ENCODE measurements around the gene FAM174A. TPM values are rescaled to one million over a fixed set of nuclear protein-coding genes. Genes with fewer than 3 reads are reported as not detected.

Gene FAM174A
- total RNA-seq, 1 experiment from 2014 or later: 6.4 TPM

- no peak overlapping the region for H3K27ac Mint-ChIP-seq
- H3K4me3 Mint-ChIP-seq: no peak overlapping the region
- CTCF ChIA-PET: interaction anchor here (0.8 to 1.3 kb wide), 4 partner anchors 29 to 180 kb away, joined by 3 to 4 read pairs (median 3); no protein-coding TSS in a partner anchor
- POLR2A ChIA-PET: interaction anchor here (0.5 kb wide), 1 partner anchor 105 kb away, joined by 4 read pairs; no protein-coding TSS in a partner anchor
- no peak for TF ChIP-seq HMGA2 (CRISPR knock-in tag; IDR thresholded peaks at IDR 0.05)
- no peak for TF ChIP-seq ELF4 (CRISPR knock-in tag; IDR thresholded peaks at IDR 0.05; ENCODE audit: low read depth)
- TF ChIP-seq, protein P1, sequence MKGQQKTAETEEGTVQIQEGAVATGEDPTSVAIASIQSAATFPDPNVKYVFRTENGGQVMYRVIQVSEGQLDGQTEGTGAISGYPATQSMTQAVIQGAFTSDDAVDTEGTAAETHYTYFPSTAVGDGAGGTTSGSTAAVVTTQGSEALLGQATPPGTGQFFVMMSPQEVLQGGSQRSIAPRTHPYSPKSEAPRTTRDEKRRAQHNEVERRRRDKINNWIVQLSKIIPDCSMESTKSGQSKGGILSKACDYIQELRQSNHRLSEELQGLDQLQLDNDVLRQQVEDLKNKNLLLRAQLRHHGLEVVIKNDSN (CRISPR knock-in tag; IDR thresholded peaks at IDR 0.05): no peak
- TF ChIP-seq ATF1 (CRISPR knock-in tag; IDR thresholded peaks at IDR 0.05): no peak
- TF ChIP-seq ATF2 (CRISPR knock-in tag; IDR thresholded peaks at IDR 0.05; ENCODE audit: borderline replicate concordance, low read depth): no peak
- TF ChIP-seq CREB1 (CRISPR knock-in tag; IDR thresholded peaks at IDR 0.05): no peak
- TF ChIP-seq NFATC4 (CRISPR knock-in tag; IDR thresholded peaks at IDR 0.05): no peak
- TF ChIP-seq ZNF671 (CRISPR knock-in tag; IDR thresholded peaks at IDR 0.05): no peak
- no peak for TF ChIP-seq RORB (CRISPR knock-in tag; IDR thresholded peaks at IDR 0.05)
- DNase-seq (ENCODE audit: low spot score) (peak; percentile 59), ATAC-seq (peak; percentile 98)
- H3K27me3 Mint-ChIP-seq (ENCODE audit: low read depth): no peaks in the 10 kb centered on the region
- no peaks in the 10 kb centered on the region for H3K36me3 Mint-ChIP-seq
- H3K4me1 Mint-ChIP-seq: peaks cover 5% of the 10 kb centered on the region
- 0 out of 2 replicates have a peak, but pooled peaks cover 10% of the 10 kb centered on the region for H3K9me3 Mint-ChIP-seq
These were observed 17.7 kb upstream of the FAM174A start for GRCh38 chr5:100517301-100517974.

DNA sequence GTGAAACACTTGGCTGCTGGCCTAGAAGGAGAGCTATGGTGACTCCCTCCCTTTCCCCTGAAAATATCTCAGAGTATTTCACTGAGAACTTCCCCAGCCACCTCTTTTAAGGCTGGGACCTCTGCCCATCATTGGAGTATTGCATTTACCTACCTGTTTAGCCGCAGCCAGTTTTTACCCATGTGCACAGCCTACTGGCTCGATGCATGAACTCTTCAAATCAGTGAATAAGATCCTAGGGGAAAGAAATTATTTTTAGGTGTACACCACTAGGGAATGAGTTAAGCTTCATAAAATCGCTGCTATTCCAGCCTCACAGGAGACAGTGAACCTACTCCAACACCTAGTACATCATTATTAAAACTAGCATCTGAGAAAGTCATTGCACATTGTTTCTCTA is 16.8 kb upstream of the FAM174A start:
- H3K27me3 Mint-ChIP-seq (ENCODE audit: low read depth): no peaks in the 10 kb centered on the region
- peak; percentile 28 for ATAC-seq
- no peaks in the 10 kb centered on the region for H3K36me3 Mint-ChIP-seq
- 0 out of 2 replicates have a peak, but pooled peaks cover 10% of the 10 kb centered on the region for H3K9me3 Mint-ChIP-seq
- H3K4me3 Mint-ChIP-seq: no peak overlapping the region
- no peak overlapping the region for H3K27ac Mint-ChIP-seq
- ChIA-PET POLR2A (no interaction called here), CTCF (no interaction called here)
- peak; percentile 17 for DNase-seq (ENCODE audit: low spot score)
- peaks cover 5% of the 10 kb centered on the region for H3K4me1 Mint-ChIP-seq
- TF ChIP-seq, protein P2, sequence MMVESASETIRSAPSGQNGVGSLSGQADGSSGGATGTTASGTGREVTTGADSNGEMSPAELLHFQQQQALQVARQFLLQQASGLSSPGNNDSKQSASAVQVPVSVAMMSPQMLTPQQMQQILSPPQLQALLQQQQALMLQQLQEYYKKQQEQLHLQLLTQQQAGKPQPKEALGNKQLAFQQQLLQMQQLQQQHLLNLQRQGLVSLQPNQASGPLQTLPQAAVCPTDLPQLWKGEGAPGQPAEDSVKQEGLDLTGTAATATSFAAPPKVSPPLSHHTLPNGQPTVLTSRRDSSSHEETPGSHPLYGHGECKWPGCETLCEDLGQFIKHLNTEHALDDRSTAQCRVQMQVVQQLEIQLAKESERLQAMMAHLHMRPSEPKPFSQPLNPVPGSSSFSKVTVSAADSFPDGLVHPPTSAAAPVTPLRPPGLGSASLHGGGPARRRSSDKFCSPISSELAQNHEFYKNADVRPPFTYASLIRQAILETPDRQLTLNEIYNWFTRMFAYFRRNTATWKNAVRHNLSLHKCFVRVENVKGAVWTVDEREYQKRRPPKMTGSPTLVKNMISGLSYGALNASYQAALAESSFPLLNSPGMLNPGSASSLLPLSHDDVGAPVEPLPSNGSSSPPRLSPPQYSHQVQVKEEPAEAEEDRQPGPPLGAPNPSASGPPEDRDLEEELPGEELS (CRISPR knock-in tag; IDR thresholded peaks at IDR 0.05): no peak
- TF ChIP-seq MYBL2 (CRISPR knock-in tag; IDR thresholded peaks at IDR 0.05) (no peak), SMAD3 (CRISPR knock-in tag; IDR thresholded peaks at IDR 0.05; ENCODE audit: borderline replicate concordance) (no peak), E2F5 (CRISPR knock-in tag; IDR thresholded peaks at IDR 0.05) (no peak), GRHL2 (CRISPR knock-in tag; IDR thresholded peaks at IDR 0.05; ENCODE audit: insufficient replicate concordance, severe bottlenecking) (no peak), ELF4 (CRISPR knock-in tag; IDR thresholded peaks at IDR 0.05; ENCODE audit: low read depth) (no peak), NR1H2 (CRISPR knock-in tag; IDR thresholded peaks at IDR 0.05) (no peak), IRF2 (CRISPR knock-in tag; IDR thresholded peaks at IDR 0.05; ENCODE audit: borderline replicate concordance, low read depth) (no peak), E2F1 (CRISPR knock-in tag; IDR thresholded peaks at IDR 0.05) (no peak), KAT7 (CRISPR knock-in tag; IDR thresholded peaks at IDR 0.05; ENCODE audit: borderline replicate concordance) (no peak), MAX (CRISPR knock-in tag; IDR thresholded peaks at IDR 0.05) (no peak), ESRRA (CRISPR knock-in tag; IDR thresholded peaks at IDR 0.05; ENCODE audit: borderline replicate concordance) (no peak), GTF2I (CRISPR knock-in tag; conservative IDR thresholded peaks at IDR 0.05) (no peak), ZNF423 (CRISPR knock-in tag; IDR thresholded peaks at IDR 0.05) (no peak)
- TF ChIP-seq, protein P3, sequence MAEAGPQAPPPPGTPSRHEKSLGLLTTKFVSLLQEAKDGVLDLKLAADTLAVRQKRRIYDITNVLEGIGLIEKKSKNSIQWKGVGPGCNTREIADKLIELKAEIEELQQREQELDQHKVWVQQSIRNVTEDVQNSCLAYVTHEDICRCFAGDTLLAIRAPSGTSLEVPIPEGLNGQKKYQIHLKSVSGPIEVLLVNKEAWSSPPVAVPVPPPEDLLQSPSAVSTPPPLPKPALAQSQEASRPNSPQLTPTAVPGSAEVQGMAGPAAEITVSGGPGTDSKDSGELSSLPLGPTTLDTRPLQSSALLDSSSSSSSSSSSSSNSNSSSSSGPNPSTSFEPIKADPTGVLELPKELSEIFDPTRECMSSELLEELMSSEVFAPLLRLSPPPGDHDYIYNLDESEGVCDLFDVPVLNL (CRISPR knock-in tag; IDR thresholded peaks at IDR 0.05; ENCODE audit: borderline replicate concordance, low read depth): no peak

Data from WTC11 (cell line).